WERI-Rb-1 (cell line): ENCODE results near the gene MRM3.
"Not testable (repeated sequence)": the region's sequence is repeated elsewhere in the genome, so short reads cannot be mapped to it uniquely, and the experiment has no call there.

Experiments used
- DNase-seq: peaks from one replicate; pipeline ENCODE4 v3.0.0-alpha.2; 2020
- H3K27ac ChIP-seq: fragments of 250-450 bp; sonication (Bioruptor Pico); 2 replicates; pipeline ENCODE4 v1.5.1; 2020; ENCODE audit warnings: mild to moderate bottlenecking, moderate library complexity
- H3K27me3 ChIP-seq: fragments of 250-450 bp; sonication (Bioruptor Pico); 2 replicates; pipeline ENCODE4 v1.5.1; 2021; ENCODE audit warnings: mild to moderate bottlenecking, low read depth, moderate library complexity; ENCODE audit not compliant: insufficient read depth, severe bottlenecking
- H3K36me3 ChIP-seq: fragments of 250-450 bp; sonication (Bioruptor Pico); 2 replicates; pipeline ENCODE4 v1.5.1; 2020; ENCODE audit warnings: mild to moderate bottlenecking, moderate library complexity
- H3K4me3 ChIP-seq: 2 replicates; pipeline ENCODE4 v1.5.1; 2011; ENCODE audit warnings: low read depth, mild to moderate bottlenecking, control low read depth, low read length
- H3K9me3 ChIP-seq: fragments of 250-450 bp; sonication (Bioruptor Pico); 2 replicates; pipeline ENCODE4 v1.5.1; 2021; ENCODE audit warnings: mild to moderate bottlenecking, moderate library complexity; ENCODE audit not compliant: severe bottlenecking
- TF ChIP-seq, protein P1 (sequence below): IDR thresholded peaks from 2 replicates; pipeline ENCODE4 v1.5.1; 2011; ENCODE audit warnings: low read depth, mild to moderate bottlenecking, control low read depth, inconsistent platforms, low read length

Gene MRM3

DNA sequence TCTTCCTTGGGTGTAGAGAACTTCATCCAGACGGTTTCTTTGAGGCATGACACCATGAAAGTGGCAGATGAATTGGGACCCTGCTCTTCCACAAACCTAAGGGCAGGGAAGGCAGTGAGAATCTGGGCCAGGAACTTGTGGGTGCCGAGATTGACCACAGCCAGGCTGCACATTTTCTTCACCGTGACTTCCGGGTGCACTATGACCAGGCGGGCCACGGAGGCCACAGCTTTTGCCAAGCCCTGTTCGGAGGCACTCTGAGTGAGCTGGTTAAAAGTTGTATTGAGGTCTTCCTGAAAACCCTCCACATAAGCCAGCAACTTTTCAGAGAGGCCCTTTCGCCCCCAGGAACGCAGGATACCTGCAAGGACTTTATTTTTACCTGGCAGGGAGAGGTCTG lies 36.0 kb upstream of the MRM3 start:
- TF ChIP-seq, protein P1, sequence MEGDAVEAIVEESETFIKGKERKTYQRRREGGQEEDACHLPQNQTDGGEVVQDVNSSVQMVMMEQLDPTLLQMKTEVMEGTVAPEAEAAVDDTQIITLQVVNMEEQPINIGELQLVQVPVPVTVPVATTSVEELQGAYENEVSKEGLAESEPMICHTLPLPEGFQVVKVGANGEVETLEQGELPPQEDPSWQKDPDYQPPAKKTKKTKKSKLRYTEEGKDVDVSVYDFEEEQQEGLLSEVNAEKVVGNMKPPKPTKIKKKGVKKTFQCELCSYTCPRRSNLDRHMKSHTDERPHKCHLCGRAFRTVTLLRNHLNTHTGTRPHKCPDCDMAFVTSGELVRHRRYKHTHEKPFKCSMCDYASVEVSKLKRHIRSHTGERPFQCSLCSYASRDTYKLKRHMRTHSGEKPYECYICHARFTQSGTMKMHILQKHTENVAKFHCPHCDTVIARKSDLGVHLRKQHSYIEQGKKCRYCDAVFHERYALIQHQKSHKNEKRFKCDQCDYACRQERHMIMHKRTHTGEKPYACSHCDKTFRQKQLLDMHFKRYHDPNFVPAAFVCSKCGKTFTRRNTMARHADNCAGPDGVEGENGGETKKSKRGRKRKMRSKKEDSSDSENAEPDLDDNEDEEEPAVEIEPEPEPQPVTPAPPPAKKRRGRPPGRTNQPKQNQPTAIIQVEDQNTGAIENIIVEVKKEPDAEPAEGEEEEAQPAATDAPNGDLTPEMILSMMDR: no peak
- Histone ChIP-seq H3K36me3 (peaks cover 85% of the 10 kb centered on the region), H3K4me3 (no peak overlapping the region), H3K9me3 (peaks cover 3% of the 10 kb centered on the region), H3K27ac (no peak overlapping the region), H3K27me3 (no peaks in the 10 kb centered on the region)
- no peak for DNase-seq

DNA sequence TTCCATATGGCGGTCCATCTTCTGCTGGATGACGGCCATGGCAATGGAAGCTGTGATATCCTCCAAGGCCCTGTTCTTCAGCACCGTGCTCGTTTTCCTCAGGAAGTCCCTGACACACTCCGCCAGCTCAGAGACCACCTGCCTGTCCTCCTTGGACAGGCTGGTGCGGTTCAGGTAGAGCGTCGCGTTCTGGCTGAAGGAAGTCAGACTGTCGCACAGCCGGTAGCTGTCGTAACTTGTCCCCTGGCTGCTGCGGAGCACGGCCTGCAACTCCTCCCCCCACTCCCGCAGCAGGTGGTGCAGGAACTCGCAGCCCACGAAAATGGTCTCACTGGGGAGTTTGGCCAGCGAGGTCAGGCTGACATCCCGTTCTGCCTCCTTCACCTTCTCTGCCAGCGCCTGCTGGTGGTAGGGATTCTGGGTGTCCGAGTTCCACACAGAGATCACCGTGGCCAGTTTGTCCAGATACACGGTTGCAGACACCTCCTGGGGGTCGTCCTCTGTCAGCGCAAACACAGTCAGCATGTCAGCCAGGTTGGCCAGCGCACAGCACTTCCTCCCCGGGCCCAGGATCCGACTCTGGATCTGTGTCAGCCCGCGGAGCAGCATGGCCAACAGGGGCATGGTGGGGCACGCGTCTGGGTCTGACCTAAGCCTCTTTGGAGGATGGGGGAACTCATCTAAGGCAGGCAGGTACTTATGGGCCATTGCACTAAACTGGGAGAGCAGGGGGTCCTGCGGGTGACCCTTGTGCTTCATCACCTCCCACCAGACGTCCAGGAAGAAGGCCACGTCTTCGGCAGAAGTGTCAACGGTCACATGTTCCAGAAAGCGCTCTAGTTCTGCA lies 35.1 kb upstream of the MRM3 start:
- peaks cover 82% of the 10 kb centered on the region for H3K36me3 ChIP-seq
- peaks cover 3% of the 10 kb centered on the region for H3K9me3 ChIP-seq
- H3K27ac ChIP-seq: no peak overlapping the region
- no peak overlapping the region for H3K4me3 ChIP-seq
- TF ChIP-seq, protein P1: no peak
- DNase-seq: no peak
- no peaks in the 10 kb centered on the region for H3K27me3 ChIP-seq

DNA sequence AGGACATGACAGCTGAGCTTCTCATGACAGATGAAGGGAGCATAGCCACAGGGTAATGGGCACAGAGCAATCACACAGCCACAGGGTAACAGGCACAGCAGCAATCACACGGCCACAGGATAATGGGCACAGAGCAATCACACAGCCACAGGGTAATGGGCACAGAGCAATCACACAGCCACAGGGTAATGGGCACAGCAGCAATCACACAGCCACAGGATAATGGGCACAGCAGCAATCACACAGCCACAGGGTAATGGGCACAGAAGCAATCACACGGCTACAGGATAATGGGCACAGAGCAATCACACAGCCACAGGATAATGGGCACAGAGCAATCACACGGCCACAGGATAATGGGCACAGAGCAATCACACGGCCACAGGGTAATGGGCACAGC lies 33.5 kb upstream of the MRM3 start:
- not testable (repeated sequence) for H3K27ac ChIP-seq, H3K27me3 ChIP-seq, H3K4me3 ChIP-seq, H3K9me3 ChIP-seq, DNase-seq
- peaks cover 66% of the 10 kb centered on the region for H3K36me3 ChIP-seq

DNA sequence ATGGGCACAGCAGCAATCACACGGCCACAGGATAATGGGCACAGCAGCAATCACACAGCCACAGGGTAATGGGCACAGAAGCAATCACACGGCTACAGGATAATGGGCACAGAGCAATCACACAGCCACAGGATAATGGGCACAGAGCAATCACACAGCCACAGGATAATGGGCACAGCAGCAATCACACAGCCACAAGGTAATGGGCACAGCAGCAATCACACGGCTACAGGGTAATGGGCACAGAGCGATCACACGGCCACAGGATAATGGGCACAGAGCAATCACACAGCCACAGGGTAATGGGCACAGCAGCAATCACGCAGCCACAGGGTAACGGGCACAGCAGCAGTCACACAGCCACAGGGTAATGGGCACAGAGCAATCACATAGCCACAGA lies 32.8 kb upstream of the MRM3 start:
- not testable (repeated sequence) for H3K4me3 ChIP-seq, H3K9me3 ChIP-seq, DNase-seq, H3K27me3 ChIP-seq, H3K27ac ChIP-seq
- H3K36me3 ChIP-seq: peaks cover 59% of the 10 kb centered on the region

DNA sequence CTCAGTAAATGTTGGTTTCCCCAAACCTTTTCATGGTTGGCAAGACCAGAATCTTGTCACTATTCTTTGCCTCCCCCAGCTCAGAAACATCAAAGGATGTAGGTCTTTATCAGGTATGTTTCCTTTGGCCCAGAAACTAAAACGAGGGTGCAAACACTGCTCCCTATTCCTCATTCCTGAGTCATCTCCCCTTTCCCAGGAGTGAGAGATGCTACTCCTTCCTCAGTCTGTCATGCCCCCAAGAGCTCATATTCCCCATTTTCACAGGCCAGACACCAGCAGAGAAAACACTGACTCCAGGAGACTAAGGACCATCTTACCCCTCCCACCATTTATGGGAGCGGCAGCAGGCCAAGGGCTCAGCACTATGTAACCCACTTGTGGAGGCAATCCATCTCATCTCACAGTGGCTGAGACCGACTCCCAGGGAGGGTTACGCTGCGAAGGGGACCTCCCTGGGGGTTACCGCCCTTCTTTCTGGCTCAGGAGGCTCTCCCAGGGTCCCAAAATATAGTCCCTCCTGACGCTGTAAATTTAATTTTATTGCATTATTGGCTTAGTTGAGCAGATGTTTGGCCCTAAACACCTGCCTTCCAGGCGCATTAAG lies 31.6 kb upstream of the MRM3 start:
- DNase-seq: no peak
- no peak overlapping the region for H3K4me3 ChIP-seq
- no peaks in the 10 kb centered on the region for H3K27me3 ChIP-seq
- H3K36me3 ChIP-seq: peaks cover 47% of the 10 kb centered on the region
- peaks cover 7% of the 10 kb centered on the region for H3K9me3 ChIP-seq
- TF ChIP-seq, protein P1: no peak
- H3K27ac ChIP-seq: no peak overlapping the region

DNA sequence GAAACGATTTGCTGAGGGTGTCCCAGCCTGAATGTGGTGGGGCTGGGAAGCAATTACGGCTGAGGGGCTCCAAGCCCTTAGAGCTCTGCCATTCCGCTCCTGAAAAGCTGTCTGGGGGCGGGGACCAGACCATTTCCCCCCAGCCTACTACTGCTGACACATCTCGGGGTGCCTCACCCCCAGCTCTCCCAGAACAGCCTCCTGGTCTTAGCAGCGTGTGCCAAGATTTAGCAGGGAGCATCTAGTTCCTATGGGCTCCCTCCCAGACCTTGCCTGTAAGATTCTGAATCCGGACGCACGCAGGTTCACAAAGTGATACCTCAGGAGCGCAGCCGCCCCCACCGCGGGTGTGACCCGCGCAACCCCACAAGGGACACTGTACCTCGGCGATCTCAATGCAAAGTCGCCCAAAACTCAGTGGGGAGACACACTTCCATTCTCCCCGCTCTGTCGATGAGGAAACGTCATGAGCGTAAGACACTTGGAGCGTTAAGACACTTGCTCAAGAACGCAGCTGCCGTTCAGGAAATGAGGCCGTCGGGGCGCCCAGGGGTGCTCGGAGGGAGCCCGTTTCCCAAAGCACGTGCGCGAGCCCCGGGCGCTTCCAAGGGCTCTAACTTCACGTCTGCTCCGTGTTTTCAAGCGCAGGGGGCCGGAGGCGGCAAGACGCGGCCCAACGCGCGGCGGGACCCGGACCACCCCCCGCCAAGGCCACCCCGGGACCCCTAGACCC lies 30.7 kb upstream of the MRM3 start:
- H3K27ac ChIP-seq: peak overlapping the region; percentile 92
- H3K9me3 ChIP-seq: peaks cover 7% of the 10 kb centered on the region
- TF ChIP-seq, protein P1: no peak
- DNase-seq: peak; percentile 30
- peaks cover 40% of the 10 kb centered on the region for H3K36me3 ChIP-seq
- no peaks in the 10 kb centered on the region for H3K27me3 ChIP-seq
- H3K4me3 ChIP-seq: peak overlapping the region; percentile 53
